ENCODE results near the gene HSD17B14.
"Not testable (repeated sequence)": the region's sequence is repeated elsewhere in the genome, so short reads cannot be mapped to it uniquely, and the experiment has no call there.

The HSD17B14 gene

DNA sequence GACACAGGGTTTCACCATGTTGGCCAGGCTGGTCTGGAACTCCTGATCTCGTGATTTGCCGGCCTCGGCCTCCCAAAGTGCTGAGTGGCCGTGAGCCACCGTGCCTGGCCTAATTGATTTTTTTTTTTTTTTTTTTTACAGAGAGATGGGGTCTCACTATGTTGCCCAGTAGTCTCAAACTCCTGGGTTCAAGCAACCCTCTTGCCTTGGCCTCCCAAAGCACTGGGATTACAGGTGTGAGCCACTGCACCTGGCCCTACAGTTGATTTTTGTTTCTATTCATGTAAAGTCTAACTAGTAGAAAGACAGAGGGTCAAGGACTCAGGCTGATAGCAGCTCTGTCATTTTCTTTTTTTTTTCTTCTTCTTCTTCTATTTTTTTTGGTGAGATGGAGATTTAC lies 59.2 kb downstream of the HSD17B14 start:
- Histone ChIP-seq H3K27me3 (ENCODE audit: control insufficient read depth, insufficient read depth, low read length) (no peaks in the 10 kb centered on the region), H3K4me3 (ENCODE audit: low read length) (no peak overlapping the region), H3K4me1 (ENCODE audit: control insufficient read depth, insufficient read depth, low read length) (no peaks in the 10 kb centered on the region)

GRCh38 chr19:48772503-48772953 lies 63.8 kb downstream of the HSD17B14 start:
- Histone ChIP-seq H3K27me3 (ENCODE audit: control insufficient read depth, insufficient read depth, low read length) (no peaks in the 10 kb centered on the region), H3K4me1 (ENCODE audit: control insufficient read depth, insufficient read depth, low read length) (no peaks in the 10 kb centered on the region), H3K27ac (ENCODE audit: low read depth, low read length) (no peak overlapping the region), H3K4me3 (ENCODE audit: low read length) (no peak overlapping the region), H3K9ac (ENCODE audit: low read length) (no peak overlapping the region), H3K36me3 (ENCODE audit: control insufficient read depth, insufficient read depth, low read length) (no peaks in the 10 kb centered on the region)

More for the DNA sequence above, 59.2 kb downstream of the HSD17B14 start:
- H3K36me3 ChIP-seq (ENCODE audit: control insufficient read depth, insufficient read depth, low read length), result no peaks in the 10 kb centered on the region
- no peak overlapping the region for H3K9ac ChIP-seq (ENCODE audit: low read length)
- no peak overlapping the region for H3K27ac ChIP-seq (ENCODE audit: low read depth, low read length)

- no peak overlapping the region for H3K9ac ChIP-seq (ENCODE audit: low read length)
Measured at GRCh38 chr19:48770734-48771472, 65.4 kb downstream of the HSD17B14 start.

GRCh38 chr19:48770266-48770665 lies 66.0 kb downstream of the HSD17B14 start:
- no peaks in the 10 kb centered on the region for H3K36me3 ChIP-seq (ENCODE audit: control insufficient read depth, insufficient read depth, low read length)
- no peaks in the 10 kb centered on the region for H3K4me1 ChIP-seq (ENCODE audit: control insufficient read depth, insufficient read depth, low read length)
- no peaks in the 10 kb centered on the region for H3K27me3 ChIP-seq (ENCODE audit: control insufficient read depth, insufficient read depth, low read length)
- no peak overlapping the region for H3K4me3 ChIP-seq (ENCODE audit: low read length)
- no peak overlapping the region for H3K9ac ChIP-seq (ENCODE audit: low read length)
- H3K27ac ChIP-seq (ENCODE audit: low read depth, low read length), result no peak overlapping the region

More at GRCh38 chr19:48770734-48771472, 65.4 kb downstream of the HSD17B14 start:
- Histone ChIP-seq H3K4me1 (ENCODE audit: control insufficient read depth, insufficient read depth, low read length) (no peaks in the 10 kb centered on the region), H3K36me3 (ENCODE audit: control insufficient read depth, insufficient read depth, low read length) (no peaks in the 10 kb centered on the region), H3K27ac (ENCODE audit: low read depth, low read length) (no peak overlapping the region), H3K4me3 (ENCODE audit: low read length) (no peak overlapping the region), H3K27me3 (ENCODE audit: control insufficient read depth, insufficient read depth, low read length) (no peaks in the 10 kb centered on the region)

- no peaks in the 10 kb centered on the region for H3K27me3 ChIP-seq (ENCODE audit: control insufficient read depth, insufficient read depth, low read length)
- H3K27ac ChIP-seq (ENCODE audit: low read depth, low read length), result no peak overlapping the region
- H3K36me3 ChIP-seq (ENCODE audit: control insufficient read depth, insufficient read depth, low read length), result no peaks in the 10 kb centered on the region
- H3K9ac ChIP-seq (ENCODE audit: low read length), result no peak overlapping the region
- H3K4me3 ChIP-seq (ENCODE audit: low read length), result no peak overlapping the region
- H3K4me1 ChIP-seq (ENCODE audit: control insufficient read depth, insufficient read depth, low read length), result no peaks in the 10 kb centered on the region
Measured at GRCh38 chr19:48768994-48769713, 67.1 kb downstream of the HSD17B14 start.

DNA sequence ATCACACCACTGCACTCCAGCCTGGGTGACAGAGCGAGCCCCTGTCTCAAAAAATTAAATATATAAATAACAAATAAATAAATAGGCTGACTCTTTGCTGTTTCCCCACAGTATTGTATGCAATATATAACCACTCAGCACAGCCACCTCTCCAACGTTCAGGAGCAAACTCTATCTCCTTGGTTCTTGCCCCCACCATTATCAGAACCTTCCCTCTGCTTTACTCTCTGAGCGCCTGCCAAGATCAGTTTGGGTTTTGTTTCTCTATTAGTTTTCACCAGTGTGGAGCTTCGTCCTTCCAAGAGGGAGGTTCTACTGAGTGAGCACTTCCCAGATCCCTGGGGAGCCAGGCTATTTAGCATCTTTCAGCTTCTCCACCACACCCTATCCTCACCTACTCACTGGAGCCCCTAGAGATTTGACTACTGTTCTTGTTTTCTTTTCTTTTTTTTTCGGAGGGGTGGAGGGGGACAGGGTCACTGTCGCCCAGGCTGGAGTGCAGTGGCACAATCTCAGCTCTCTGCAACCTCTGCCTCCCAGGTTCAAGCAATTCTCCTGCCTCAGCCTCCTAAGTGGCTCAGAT lies 68.0 kb downstream of the HSD17B14 start:
- H3K27ac ChIP-seq (ENCODE audit: low read depth, low read length); H3K36me3 ChIP-seq (ENCODE audit: control insufficient read depth, insufficient read depth, low read length); H3K9ac ChIP-seq (ENCODE audit: low read length); H3K4me3 ChIP-seq (ENCODE audit: low read length); H3K4me1 ChIP-seq (ENCODE audit: control insufficient read depth, insufficient read depth, low read length); H3K27me3 ChIP-seq (ENCODE audit: control insufficient read depth, insufficient read depth, low read length): not testable (repeated sequence)

- not testable (repeated sequence) for H3K27ac ChIP-seq (ENCODE audit: low read depth, low read length); H3K36me3 ChIP-seq (ENCODE audit: control insufficient read depth, insufficient read depth, low read length); H3K27me3 ChIP-seq (ENCODE audit: control insufficient read depth, insufficient read depth, low read length); H3K4me3 ChIP-seq (ENCODE audit: low read length); H3K9ac ChIP-seq (ENCODE audit: low read length); H3K4me1 ChIP-seq (ENCODE audit: control insufficient read depth, insufficient read depth, low read length)
Measured at GRCh38 chr19:48765816-48766215, 70.5 kb downstream of the HSD17B14 start.

Measured in rectal smooth muscle tissue (tissue), 1 donor.